Ammon's horn (tissue), 1 donor: ENCODE data around the gene SAMD4A.
A peak's percentile ranks its signal among the peaks of the same experiment; 100 is the strongest.
"Not testable (repeated sequence)": the region's sequence is repeated elsewhere in the genome, so short reads cannot be mapped to it uniquely, and the experiment has no call there.

Experiments used
- DNase-seq: peaks from one replicate; pipeline ENCODE4 v3.0.0-alpha.2; 2016; ENCODE audit warnings: low spot score

The SAMD4A gene

DNA sequence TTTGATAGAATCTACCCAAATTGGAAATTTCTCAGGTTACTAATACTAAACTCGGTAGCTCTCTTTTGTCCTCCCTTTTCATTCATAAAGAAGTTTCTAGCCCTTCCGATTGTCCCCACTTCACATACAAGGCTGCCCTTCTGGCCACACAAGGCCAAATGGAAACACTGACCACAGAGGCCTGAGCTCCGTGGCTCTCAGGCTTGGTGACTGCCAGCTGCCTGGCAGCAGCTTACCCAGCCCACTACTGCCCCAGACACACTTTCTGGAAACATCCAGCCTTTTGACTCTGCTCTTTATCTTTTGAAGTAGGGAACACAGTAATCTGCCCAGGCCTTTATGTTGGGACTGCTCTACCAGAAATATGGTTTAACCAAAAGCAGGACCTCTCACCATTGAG is 168.5 kb downstream of the SAMD4A start:
- no peak for DNase-seq

DNA sequence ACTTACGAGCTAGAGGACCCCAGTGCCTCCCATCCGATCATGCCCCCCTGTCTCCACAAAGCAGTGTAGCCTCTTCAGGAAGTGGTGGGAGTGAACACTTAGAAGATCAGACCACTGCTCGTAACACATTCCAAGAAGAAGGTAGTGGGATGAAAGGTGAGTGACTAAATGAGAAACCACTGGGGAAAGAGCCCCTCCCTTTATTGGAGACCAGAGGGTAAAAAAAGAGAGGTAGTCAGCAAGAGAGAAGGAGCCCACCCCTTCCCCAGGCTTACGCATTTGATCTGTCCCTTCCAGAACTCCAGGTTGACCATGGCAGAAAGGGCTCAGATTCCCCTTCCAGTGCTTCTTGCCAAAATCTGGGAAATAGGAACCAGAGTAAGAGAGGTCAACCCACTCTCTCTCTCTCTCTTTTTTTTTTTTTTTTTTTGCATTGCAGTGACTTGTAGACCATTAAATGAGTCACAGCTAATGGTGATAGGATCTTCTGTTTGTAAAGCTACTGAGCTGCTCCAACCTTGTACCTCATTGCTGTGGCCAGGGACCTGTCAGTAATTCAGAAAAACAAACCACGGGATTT is 170.3 kb downstream of the SAMD4A start:
- no peak for DNase-seq

DNA sequence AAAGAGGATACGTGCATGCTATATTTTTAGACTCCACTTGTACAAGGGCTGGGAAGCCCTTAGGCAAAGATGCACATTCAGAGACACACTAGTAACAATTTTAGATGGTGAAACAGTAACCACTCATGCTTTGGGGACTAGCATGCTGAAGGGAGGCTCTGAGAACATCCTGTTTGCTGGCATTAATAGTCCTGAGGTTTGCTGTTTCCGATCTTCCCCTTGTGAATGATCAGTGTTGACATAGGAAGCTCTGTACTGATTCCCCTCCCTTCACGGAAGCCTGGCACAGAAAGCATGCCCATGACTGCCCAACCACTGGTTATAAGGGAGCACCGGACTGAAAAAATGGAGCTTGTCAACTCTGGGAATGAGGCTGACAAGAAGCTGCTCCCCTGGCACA is 171.1 kb downstream of the SAMD4A start:
- peak; percentile 34 for DNase-seq

DNA sequence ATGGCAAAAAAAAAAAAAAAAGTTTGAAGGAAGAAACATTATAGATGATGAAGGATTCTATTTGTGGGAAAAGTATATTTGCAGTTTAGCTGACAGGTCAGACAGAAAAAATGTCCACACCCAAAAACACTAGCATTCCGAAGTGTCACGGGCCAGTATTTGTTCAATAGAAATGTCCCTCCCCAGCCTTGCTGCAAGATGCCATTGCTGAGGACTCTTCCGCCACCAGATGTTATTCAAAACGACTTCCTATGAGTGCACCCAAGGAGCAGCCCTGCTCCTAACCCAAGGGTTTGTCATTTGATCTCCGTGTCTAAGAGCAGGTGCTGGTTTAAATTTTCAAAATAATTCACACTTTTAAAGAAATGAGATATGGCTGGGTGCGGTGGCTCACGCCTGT is 172.6 kb downstream of the SAMD4A start:
- DNase-seq = no peak

DNA sequence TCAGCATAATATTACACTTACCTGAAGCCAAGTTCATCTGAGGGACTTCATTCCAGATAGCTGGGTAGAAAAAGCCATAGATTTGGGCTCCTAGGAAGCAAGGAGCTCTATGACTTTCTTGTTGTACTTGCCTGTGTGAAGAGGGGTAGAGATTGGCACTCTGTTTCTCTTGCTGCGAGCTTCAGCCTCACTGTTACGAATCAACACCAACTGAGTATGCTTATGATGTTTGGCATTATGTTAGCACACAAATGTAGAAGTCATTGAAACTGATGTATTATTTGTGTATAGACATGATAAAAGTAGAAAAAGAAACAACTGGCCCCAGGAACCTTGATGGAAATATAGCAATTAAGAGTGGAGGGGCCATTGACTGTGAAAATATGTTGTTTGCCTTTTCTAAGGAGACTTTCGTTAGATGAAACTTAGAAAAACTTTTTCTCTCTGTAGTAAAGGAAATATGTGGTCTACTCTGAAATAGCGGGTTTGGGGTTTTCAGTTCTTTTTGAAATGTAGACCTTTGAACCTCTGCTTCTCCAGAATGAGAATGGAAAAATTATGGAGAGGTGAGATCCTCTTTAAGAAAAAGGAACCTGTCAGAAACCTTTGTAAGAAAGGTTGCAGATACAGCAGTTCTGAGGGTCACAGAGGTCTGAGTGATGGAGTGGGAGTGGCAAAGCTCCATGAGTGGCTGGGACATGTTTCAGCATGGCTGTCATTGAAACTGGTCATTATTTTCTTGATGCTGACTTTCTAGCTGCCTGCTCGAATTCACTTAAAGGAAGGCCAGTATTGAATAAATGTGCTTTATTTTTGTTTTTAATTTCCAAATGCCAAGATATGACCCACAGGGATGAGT is 175.8 kb downstream of the SAMD4A start:
- no peak for DNase-seq

DNA sequence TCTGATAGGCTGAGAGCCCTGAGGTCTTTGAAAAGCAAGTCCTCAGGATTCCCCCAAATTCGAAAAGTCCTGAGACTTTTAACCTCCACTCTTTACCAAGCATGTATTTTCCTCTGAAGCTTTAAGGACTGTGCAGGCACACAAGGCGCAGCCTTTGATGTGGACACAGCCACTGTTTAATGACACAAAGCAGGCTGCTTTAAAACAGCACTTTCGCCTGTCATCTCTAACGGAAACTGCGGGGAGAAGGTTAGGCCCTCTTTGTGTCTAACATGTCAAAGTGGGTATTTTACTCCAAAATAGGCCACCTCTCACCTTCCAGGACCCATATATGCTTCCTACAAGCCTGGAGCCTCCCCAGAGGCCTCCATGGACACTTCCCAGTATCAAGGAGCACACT is 176.5 kb downstream of the SAMD4A start:
- no peak for DNase-seq

DNA sequence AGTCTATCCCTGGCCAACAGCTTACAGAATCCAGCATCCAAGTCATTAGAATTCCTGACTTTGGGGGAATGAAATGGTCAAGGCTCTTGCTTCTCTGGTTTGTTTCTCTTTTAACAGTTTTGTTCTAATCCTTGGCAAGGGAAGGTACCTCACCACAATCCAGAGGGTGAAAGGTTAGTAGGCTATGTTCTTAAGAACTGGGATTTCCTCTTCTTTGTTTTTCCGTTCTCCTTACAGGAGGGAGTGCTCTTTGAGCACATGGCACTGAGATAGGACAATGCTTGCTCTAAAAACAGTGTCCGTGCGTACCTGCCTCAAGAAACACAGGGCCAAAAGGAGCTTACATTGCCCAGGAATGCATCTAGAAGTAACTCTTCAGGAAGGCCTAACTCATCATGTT is 179.1 kb downstream of the SAMD4A start:
- no peak for DNase-seq

DNA sequence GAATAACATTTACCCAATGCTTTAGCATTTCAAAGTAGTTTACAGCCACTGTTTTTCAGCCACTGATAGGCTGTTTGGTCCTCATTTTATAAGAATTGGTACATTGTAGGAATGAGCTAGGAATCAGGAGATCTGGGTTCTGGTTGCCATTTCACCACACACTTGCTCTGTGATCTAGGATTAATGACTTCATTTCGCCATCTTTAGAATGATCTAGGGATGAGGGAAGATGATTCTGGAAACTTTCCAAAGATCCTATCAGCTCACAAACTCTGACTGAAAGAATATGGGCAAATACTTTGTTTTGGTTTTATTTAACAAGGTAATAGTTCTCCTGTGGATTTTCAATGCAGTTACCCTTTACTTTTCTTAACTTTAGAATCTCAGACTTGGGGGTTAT is 180.7 kb downstream of the SAMD4A start:
- DNase-seq = no peak

DNA sequence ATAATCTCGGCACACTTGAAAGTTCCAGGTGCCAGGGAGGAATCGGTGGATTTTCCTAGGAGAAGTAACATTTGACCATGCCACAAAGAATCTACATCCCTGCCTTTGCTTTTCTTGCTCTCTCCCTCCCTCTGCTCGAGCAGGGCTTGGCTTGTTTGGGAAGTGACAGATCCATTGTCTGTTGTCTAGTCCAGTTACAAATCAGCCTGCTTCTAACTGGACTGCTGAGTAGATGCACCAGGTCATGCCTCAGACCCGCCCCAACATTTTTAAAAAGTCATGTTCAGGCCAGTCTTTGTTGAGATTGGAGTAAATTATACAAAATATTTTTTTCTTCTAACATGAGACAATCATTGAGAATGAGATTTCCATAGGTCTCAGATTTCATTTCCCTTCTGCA is 182.3 kb downstream of the SAMD4A start:
- no peak for DNase-seq

DNA sequence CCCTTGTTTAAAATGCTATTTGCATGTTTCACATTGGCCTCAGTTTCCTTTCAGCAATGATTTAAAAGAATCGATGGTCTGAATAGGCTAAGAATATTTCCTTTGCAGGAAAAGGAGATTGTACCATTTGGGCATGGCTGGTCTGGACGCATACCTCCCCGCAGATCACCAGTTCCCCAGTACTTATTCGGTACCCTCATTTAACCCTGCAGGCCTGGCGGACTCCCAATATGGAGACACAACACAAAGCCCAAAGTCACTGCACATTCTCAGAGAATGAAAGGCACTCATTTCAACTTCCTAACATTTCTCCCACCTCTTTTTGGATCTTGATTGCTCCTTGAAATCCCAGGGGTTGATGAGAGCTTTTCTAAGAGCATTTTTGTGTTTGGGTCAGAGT is 182.8 kb downstream of the SAMD4A start:
- DNase-seq = no peak

DNA sequence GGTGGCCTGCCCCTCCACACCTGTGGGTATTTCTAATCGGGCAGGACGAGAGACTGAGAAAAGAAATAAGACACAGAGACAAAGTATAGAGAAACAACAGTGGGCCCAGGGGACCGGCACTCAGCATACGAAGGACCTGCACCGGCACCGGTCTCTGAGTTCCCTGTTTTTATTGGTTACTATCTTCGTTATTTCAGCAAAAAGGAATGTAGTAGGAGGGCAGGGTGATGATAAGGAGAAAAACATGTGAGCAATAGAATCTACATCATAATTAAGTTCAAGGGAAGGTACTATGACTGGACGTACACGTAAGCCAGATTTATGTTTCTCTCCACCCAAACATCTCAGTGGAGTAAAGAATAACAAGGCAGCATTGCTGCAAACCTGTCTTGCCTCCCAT is 185.7 kb downstream of the SAMD4A start:
- not testable (repeated sequence) for DNase-seq

DNA sequence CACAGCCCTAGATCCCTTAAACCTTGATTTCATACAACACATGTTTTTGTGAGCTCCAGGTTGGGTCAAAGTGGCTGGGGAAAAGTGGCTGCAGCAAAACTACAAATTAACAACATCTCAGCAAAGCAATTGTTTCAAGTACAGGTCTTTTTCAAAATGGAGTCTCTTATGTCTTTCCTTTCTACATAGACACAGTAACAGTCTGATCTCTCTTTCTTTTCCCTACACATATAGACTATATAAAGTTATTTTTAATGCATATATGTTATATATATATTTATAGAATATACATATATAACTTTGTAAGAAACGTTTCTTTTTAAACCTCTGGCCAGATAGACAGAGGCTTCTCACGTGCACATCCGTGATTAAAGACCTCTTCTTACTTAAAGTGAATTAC is 186.5 kb downstream of the SAMD4A start:
- not testable (repeated sequence) for DNase-seq

DNA sequence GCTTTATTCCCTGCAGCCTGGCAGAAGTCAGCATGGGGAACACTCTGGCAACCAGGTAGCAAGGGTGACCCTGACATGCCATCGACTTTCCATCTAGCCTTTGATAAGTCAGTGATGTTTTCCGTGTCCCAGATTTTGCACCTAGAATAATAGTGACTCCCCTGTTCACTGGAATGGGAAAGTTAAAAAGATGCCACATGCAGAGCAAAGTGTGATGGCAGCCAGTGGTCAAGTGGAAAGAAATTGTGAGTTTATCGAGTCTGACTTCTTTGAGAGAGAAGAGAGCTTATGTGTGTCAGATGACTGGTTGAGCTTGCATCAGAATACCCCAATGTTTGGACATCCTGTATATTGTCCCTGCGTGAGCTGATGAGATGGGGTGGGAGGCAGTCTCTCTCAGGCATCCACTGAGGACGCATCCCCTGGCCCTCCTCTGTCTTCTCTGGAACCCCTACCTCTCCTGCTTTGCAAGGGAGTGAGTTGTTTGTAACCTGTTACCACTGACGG is 187.2 kb downstream of the SAMD4A start:
- DNase-seq = no peak

DNA sequence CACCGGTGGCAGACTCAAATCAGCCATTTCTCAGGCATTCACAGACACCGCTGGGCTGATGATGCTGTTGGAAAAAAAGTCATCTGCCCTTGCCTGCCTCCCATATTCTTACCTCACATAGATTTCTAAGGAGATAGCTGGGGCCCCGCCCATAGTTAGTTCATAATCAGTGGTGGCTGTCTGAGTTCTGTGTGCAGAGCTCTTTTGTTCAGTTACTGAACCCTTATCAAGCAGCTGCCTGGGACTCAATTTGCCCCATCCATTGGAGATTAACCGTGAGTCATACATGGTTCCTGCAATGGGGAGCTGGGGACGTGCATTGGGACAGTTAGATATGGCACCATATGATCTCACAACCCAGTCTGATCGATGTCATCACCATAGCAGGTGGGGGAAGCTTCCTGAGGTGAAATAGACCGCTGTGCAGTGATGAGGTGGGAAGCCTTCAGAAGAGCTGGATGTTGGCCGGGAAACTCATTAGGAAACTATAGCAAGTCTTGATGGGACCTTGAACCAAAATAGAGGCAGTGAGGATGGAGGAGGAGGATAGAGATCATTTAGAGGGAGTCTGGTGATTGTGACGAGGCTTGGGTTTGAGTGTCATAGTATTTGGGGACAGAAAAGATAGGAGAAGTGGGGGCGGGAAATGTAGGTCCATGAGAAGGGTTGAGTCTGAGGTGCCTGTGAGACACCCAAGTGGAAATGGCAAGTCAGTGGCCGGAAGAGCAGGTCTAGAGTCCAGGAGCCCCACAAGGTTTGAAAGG is 187.9 kb downstream of the SAMD4A start:
- DNase-seq = no peak

DNA sequence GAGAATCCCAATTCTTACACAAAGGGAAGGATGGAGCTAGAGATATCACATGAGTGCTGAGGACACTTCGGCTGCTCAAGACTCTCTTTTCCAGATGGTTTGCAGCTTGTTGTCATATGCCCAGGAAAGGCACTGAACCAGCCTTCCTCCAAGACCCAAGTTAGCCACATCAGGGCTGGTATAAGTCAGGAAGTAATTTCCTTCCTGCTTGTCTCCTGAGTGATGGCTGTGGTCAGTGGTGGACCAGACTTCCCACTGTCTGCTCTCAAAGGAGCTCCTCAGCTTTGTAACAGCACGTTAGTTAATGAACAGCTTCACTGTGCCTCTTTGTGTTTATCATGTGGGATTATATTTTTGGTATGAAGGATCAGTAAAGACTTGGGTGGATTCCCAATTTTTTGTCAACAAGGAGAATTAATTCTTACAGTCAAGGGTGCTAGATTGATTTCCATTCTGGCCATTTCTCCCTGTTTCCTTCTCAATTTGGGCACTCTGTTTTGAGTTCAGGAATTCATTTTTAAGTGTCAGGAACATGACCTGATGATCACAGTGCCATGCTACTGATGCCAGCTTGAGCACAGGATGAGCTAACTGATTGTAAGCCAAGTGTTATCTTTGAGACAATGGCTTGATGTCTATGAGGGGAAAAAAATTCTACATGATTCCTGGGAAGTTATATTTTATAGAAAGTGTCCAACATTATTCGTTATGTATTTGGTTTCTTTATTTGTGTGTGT is 189.9 kb downstream of the SAMD4A start:
- no peak for DNase-seq

DNA sequence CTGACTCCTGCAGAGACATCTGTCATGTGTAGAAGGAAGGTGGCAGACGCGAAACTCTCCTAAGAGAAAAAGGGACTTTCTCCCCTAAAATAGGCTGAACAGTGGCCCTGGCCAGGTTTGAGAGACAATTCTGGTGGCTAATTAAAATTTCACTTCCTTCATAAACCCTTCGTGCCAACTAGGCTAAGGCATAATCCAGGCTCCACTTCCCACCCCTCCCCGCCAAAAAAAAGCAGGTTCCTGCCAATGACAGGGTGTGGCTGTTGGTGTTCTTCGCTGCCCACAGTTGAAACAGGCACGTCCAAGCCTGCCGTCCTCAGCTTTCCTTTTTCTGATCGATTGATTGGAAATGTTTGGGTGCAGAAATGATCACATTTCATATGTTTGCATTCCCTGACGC is 191.1 kb downstream of the SAMD4A start:
- no peak for DNase-seq

DNA sequence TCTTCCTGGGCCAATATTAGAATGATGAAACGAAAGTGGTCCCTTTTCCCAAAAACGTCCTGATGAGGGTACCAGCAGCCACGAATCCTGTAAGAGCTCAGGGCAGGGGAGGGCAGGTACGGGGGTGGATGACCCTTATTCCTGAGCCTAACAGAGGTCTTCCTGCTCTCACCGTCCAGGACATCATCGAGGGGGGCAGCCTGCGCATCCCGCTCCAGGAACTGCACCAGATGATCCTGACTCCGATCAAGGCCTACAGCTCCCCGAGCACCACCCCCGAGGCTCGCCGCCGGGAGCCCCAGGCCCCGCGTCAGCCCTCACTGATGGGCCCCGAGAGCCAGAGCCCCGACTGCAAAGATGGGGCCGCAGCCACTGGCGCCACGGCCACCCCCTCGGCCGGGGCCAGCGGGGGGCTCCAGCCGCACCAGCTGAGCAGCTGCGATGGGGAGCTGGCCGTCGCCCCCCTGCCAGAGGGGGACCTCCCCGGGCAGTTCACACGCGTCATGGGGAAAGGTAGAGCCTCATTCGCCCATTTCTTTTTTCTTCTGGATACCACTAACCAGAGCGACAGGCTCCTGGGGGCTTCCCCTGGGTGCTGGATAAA is 193.2 kb downstream of the SAMD4A start:
- DNase-seq = no peak

DNA sequence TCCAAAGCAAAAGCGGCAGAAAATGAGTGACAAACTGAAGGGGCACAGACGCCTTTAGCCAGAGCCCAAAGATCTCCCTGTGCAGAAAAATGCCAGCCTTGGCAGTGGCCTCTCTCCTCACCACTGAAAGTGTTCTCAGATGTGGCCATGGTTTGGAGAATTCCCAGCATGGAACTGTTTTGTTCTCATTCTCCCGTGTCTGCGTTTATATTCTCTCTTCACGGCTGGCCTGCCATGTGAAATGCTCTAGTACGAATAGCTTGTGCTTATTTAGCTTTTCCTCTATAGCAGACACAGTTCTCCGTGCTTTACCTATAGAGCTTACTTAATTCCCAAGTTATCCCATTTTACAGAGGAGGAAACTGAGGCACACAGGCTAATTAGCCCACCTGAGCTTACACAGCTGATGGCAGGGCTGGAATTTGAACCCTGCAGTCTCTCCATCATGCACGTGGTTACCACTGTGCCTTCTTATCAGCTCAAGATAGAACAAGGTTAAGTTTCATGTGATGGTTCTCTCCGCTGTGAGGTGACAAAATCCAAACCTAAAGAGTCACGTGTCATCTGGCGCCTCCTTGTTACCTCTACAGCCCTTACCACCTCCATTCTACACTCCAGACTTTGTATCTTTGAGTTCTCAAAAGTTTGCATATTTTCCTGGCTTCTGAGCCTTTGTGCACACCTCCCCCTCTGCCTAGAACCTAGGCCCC is 194.1 kb downstream of the SAMD4A start:
- no peak for DNase-seq

DNA sequence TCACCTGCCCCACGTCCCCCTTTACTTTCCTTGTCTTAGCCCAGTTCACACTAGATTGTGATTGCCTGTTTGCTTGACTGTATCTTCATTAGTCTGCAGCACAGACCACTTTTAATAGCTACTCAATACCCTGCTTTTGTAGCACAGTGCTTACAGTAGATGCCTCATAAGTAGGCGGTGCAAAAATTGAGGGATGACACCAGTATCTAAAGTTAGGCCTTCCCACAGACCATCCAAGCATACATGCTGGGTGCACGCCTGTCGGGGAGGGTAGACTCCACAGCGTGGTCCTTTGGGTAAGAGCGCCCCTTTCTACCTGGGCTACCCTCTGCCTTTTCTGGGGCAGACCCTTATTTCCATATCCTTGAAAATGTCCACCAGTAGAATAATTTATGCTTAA is 194.9 kb downstream of the SAMD4A start:
- DNase-seq = peak; percentile 34

DNA sequence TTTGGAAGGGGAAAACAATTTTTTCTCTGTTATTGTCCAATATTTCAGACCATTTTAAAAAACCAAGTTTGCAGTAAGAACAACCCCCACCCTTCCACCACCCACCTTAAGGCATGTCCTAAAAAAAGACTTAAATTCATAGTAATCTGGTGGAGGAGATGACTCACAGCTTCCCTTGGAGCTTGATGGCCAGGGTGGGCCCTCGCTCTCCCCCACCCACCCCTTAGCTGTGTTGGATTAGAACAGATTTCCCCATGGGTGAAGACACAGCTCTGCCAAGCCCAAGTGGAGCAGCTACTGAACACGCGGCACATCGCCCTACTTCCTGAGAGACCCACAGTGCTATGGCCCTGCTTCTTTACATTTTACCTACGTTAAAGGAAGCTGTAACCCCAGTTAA is 195.4 kb downstream of the SAMD4A start:
- no peak for DNase-seq

DNA sequence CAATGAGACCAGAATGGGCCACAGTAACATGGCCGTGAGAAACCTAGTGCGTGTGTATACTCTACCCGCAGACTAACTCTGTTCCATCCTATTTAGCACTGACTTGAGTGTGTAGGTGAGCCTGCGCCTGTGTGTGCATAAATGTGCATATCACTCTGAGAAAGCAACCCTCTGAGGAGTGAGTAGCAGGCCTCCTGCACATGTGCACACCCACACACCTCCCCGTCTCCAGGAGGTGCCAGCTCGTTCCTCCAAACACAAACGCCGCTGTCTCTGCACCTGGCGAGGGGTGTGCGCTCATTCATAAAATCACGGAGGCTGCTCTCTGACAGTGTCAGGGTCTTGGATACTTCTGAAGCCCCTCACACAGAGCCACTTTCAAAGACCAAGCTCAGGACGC is 196.8 kb downstream of the SAMD4A start:
- no peak for DNase-seq
